ENCODE results near the gene GJB2. TPM values are rescaled to one million over a fixed set of nuclear protein-coding genes. Genes with fewer than 3 reads are reported as not detected.

The GJB2 gene
- total and polyA plus RNA-seq, 2 of the 8 experiments (the other 6 are each of a cell fraction or from before 2014, with no cell fraction given) = 0.20 to 0.21 TPM

GRCh38 chr13:20170921-20171320 lies 21.8 kb downstream of the GJB2 start:
- Histone ChIP-seq H3K14ac (ENCODE audit: insufficient read length) (no peak overlapping the region), H3K27me3 (replicated peaks in 1 of 4; ENCODE audit: control insufficient read depth in 3 of 4, extremely low read depth in 1 of 4, insufficient read depth in 3 of 4, low read length in 3 of 4) (no peaks in the 10 kb centered on the region), H3K9me3 (ENCODE audit: insufficient read depth in 2 of 2, low read depth in 1 of 2, low read length in 1 of 2) (no peaks in the 10 kb centered on the region), H2BK5ac (ENCODE audit: low read depth, low read length) (no peak overlapping the region), H3K36me3 (ENCODE audit: control insufficient read depth in 2 of 4, insufficient read depth in 4 of 4, low read length in 3 of 4) (no peaks in the 10 kb centered on the region), H4K91ac (replicated peaks; ENCODE audit: insufficient read length, low read length) (no peak overlapping the region), H3K4ac (replicated peaks; ENCODE audit: insufficient read length, low read depth, low read length) (no peak overlapping the region), H3K9ac (replicated peaks in 1 of 4; ENCODE audit: extremely low read depth in 1 of 4, low read depth in 3 of 4, low read length in 3 of 4) (no peak overlapping the region), H3K79me2 (ENCODE audit: control insufficient read depth in 1 of 2, insufficient read depth in 2 of 2, low read length in 2 of 2) (no peaks in the 10 kb centered on the region), H2AK5ac (ENCODE audit: low read depth, low read length) (no peak overlapping the region), H2BK120ac (replicated peaks; ENCODE audit: low read depth, low read length) (no peak overlapping the region), H2AFZ (ENCODE audit: low read length) (no peak overlapping the region), H3K18ac (ENCODE audit: extremely low read depth, low read length) (no peak overlapping the region), H3K4me2 (ENCODE audit: insufficient read depth in 1 of 2, low read depth in 2 of 2, low read length in 2 of 2) (no peak overlapping the region), H2BK20ac (ENCODE audit: low read length) (no peak overlapping the region), H3K27ac (ENCODE audit: low read depth, low read length) (no peak overlapping the region), H3K79me1 (ENCODE audit: low read depth, low read length) (no peaks in the 10 kb centered on the region), H3K23ac (ENCODE audit: insufficient read length) (no peak overlapping the region), H4K5ac (ENCODE audit: insufficient read length, low read depth, low read length) (no peak overlapping the region), H4K8ac (ENCODE audit: extremely low read depth, insufficient read depth, low read length) (no peak overlapping the region), H3K23me2 (ENCODE audit: low read depth, low read length) (no peaks in the 10 kb centered on the region), H2BK12ac (ENCODE audit: low read depth, low read length) (no peak overlapping the region), H3K4me1 (replicated peaks in 1 of 4; ENCODE audit: control insufficient read depth in 3 of 4, insufficient read depth in 4 of 4, low read length in 3 of 4) (peaks cover 0 to 7% (median 0%) of the 10 kb centered on the region in 4 experiments; a peak in 1 of 7 replicates), H3K4me3 (ENCODE audit: extremely low read depth in 1 of 4, insufficient read depth in 2 of 4, low read depth in 3 of 4, low read length in 4 of 4) (no peak overlapping the region), H3K56ac (replicated peaks; ENCODE audit: insufficient read length, low read depth, low read length) (no peak overlapping the region), H4K20me1 (replicated peaks in 1 of 2; ENCODE audit: control insufficient read depth in 1 of 2, insufficient read depth in 2 of 2, low read length in 2 of 2) (no peaks in the 10 kb centered on the region), H2BK15ac (ENCODE audit: low read length) (no peak overlapping the region)
- ChIA-PET CTCF (ENCODE audit: partially characterized antibody) (interaction anchor here (0.6 to 1.5 kb wide), 3 partner anchors 19 to 576 kb away, joined by 3 read pairs; no protein-coding TSS in a partner anchor), POLR2A (ENCODE audit: partially characterized antibody) (no interaction called here)
- DNase-seq (ENCODE audit: low read depth in 1 of 2, low spot score in 2 of 2) (no peak), FAIRE-seq (no peak)
- WGBS, 2 experiments (ENCODE audit: extremely low coverage in 1 of 2, insufficient coverage in 1 of 2, insufficient read length in 1 of 2, insufficient replicate concordance in 2 of 2, low coverage in 1 of 2, low lambda C conversion rate in 2 of 2, missing lambda C conversion rate in 1 of 2) = 88% methylated on average over 5 of the region's 5 CpGs; no CpG with 5 or more reads in 1 of the 2 experiments
- TF ChIP-seq EZH2 (IDR thresholded peaks at IDR 0.05; ENCODE audit: low read depth, low read length, severe bottlenecking) = no peak
- no peak for TF ChIP-seq CHD2 (IDR thresholded peaks at IDR 0.05; ENCODE audit: low read length)
- no peak for TF ChIP-seq BRCA1 (IDR thresholded peaks at IDR 0.05; ENCODE audit: low read depth, low read length)
- no peak for TF ChIP-seq CTCF (IDR thresholded peaks at IDR 0.05; ENCODE audit: control extremely low read depth in 1 of 3, insufficient read depth in 1 of 3, low read depth in 1 of 3, low read length in 3 of 3)
- no peak for TF ChIP-seq ZNF274 (IDR thresholded peaks at IDR 0.05; ENCODE audit: borderline replicate concordance, extremely low read depth, low read length)
- no peak for TF ChIP-seq HDAC2 (IDR thresholded peaks at IDR 0.05; ENCODE audit: borderline replicate concordance in 1 of 2, low read depth in 2 of 2, low read length in 2 of 2)
- TF ChIP-seq TBP (IDR thresholded peaks at IDR 0.05; ENCODE audit: low read depth, low read length) = no peak
